MM.1S (cell line): ENCODE data around the gene NFKBIE.

Experiments used
- EZH2phosphoT487 ChIP-seq: fragments of 300-600 bp; sonication (generic); IDR thresholded peaks from 2 replicates; pipeline ENCODE4 v1.6.1; 2018; ENCODE audit warnings: antibody characterized with exemption, low read length
- TF ChIP-seq, protein P1 (sequence below): fragments of 300-600 bp; sonication (generic); IDR thresholded peaks from 2 replicates; pipeline ENCODE4 v1.5.1; 2016; ENCODE audit warnings: antibody characterized with exemption, low read length, mixed read lengths

DNA sequence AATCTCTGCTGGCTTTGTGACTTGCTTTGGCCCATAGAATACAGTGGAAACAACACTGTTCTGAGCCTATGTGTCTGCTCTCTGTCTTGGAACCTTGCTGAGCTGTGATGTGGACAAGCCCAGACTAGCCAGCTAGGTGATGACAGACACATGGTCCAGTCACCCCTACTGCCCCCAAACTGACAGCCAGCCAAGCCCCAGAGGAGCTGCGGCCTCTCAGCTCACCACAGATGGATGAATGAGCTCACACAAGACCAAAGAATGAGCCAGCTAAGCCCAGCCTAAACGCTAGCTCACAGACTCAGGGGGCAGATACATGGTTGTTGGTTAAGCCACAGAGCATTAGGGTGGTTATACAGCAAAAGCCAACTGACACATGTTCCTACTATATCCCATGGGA is 43.7 kb upstream of the NFKBIE start:
- TF ChIP-seq, protein P1, sequence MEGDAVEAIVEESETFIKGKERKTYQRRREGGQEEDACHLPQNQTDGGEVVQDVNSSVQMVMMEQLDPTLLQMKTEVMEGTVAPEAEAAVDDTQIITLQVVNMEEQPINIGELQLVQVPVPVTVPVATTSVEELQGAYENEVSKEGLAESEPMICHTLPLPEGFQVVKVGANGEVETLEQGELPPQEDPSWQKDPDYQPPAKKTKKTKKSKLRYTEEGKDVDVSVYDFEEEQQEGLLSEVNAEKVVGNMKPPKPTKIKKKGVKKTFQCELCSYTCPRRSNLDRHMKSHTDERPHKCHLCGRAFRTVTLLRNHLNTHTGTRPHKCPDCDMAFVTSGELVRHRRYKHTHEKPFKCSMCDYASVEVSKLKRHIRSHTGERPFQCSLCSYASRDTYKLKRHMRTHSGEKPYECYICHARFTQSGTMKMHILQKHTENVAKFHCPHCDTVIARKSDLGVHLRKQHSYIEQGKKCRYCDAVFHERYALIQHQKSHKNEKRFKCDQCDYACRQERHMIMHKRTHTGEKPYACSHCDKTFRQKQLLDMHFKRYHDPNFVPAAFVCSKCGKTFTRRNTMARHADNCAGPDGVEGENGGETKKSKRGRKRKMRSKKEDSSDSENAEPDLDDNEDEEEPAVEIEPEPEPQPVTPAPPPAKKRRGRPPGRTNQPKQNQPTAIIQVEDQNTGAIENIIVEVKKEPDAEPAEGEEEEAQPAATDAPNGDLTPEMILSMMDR: no peak
- no peak for TF ChIP-seq EZH2phosphoT487
